HG03066 (cell line): Measurements from ENCODE around the gene RNF169.

Source experiments
- ATAC-seq: cut with Tn5 transposase; IDR thresholded peaks from one replicate; pipeline ENCODE4 v1.9.1; 2021; ENCODE audit warnings: low read depth; ENCODE audit not compliant: unreplicated experiment

Gene RNF169, protein sequence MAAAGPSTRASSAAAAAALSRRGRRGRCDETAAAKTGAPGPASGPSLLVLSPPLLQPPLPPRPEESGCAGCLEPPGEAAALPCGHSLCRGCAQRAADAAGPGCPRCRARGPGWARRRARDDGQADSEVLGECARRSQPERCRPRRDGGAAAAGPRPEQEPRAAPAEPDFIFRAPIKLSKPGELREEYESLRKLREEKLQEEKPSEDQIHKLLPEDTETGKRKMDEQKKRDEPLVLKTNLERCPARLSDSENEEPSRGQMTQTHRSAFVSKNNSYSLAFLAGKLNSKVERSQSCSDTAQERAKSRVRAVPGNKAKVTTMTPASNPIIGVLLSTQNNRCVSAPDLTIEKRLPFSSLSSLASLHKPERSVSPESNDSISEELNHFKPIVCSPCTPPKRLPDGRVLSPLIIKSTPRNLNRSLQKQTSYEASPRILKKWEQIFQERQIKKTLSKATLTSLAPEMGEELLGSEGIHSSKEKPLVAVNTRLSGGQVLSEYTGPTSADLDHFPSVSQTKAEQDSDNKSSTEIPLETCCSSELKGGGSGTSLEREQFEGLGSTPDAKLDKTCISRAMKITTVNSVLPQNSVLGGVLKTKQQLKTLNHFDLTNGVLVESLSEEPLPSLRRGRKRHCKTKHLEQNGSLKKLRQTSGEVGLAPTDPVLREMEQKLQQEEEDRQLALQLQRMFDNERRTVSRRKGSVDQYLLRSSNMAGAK

GRCh38 chr11:74748211-74749126 lies at the start of gene RNF169:
Gene RNF169 (plus strand): TSS chr11:74748849. CDS start chr11:74748881, 32 bp downstream.
- peak; percentile 99 for ATAC-seq

DNA sequence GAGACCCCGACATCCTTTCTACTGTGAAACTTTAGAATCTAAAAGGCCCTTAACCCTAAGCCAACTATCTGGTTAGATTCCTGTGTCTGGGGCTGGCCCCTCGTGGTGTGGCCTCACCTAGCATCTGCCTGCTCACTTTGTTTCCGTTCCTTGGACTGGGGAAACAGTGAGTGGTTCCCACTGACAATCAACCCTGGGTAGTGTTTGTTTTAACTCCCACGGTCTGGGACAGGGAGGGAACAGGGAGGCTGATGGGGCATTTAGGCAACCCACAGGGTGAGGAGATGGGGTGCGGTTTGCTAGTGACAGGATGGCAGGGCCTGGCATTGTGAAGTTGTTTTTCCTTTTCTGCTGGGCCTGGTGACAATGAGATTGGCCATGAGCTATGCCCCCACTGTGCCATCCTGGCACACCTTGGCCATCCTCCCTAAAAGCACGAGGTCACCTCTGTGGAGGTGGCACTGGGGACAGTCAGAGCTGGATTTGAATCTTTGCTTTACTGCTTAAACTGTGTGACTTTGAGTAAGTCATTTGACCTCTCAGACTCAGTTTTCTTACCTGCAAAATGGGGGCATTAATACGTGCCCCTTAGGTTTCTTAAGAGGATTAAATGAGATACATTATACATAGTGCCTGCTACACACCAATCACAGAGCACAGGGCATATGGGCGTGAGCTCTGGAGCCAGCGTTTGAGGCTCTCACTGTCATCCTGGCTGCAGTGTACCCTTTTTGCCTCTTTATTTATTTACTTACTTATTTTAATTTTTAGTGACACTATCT lies 48.8 kb upstream of the RNF169 start:
- ATAC-seq = no peak

GRCh38 chr11:74701351-74701750 lies 47.3 kb upstream of the RNF169 start:
- ATAC-seq = no peak

- ATAC-seq = no peak
Observed at GRCh38 chr11:74702383-74703007, 46.2 kb upstream of the RNF169 start.

- ATAC-seq = no peak
Observed at GRCh38 chr11:74703211-74703610, 45.4 kb upstream of the RNF169 start.

- ATAC-seq = no peak
Observed at GRCh38 chr11:74707182-74707581, 41.5 kb upstream of the RNF169 start.

GRCh38 chr11:74707602-74708510 lies 40.8 kb upstream of the RNF169 start:
- no peak for ATAC-seq

DNA sequence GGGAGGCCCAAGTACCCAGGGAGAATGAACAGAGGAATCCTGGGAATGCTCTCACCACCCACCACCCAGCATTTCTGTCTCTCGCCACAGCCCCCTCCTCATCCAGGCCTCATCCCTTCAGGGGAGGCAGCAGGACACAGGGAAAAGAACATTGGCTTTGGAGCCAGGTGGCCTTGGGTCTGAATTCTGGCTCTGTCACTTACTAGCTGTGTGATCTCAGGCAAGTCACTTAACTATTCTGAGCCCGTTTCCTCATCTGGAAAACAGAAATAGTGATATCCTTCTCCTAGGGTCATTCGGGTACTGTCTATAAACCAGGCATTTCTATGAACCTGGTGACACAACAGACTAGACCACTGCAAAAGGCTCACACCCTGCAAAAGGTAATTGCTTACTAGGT lies 39.5 kb upstream of the RNF169 start:
- ATAC-seq = no peak

- no peak for ATAC-seq
Observed at GRCh38 chr11:74710281-74710938, 38.2 kb upstream of the RNF169 start.

- ATAC-seq = no peak
Observed at GRCh38 chr11:74713686-74714085, 35.0 kb upstream of the RNF169 start.

DNA sequence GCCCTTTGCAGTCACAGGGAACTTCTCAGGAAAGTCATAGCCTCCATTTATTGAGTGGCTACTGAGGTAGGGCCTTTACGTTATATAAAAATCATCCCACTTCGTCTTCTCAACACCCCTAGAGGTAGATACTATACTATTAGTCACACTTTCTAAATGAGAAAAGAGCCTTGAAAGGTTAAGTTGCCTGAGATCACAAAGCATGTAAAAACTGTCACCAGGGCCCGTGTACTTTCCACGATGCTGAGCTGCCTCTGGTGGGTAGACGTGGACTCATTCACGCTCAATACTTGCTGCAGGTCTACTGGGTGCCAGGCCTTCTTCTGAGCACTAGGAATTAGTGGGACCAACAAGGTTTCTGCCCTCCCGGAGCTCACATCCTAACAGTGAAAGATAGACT lies 33.7 kb upstream of the RNF169 start:
- ATAC-seq = no peak

DNA sequence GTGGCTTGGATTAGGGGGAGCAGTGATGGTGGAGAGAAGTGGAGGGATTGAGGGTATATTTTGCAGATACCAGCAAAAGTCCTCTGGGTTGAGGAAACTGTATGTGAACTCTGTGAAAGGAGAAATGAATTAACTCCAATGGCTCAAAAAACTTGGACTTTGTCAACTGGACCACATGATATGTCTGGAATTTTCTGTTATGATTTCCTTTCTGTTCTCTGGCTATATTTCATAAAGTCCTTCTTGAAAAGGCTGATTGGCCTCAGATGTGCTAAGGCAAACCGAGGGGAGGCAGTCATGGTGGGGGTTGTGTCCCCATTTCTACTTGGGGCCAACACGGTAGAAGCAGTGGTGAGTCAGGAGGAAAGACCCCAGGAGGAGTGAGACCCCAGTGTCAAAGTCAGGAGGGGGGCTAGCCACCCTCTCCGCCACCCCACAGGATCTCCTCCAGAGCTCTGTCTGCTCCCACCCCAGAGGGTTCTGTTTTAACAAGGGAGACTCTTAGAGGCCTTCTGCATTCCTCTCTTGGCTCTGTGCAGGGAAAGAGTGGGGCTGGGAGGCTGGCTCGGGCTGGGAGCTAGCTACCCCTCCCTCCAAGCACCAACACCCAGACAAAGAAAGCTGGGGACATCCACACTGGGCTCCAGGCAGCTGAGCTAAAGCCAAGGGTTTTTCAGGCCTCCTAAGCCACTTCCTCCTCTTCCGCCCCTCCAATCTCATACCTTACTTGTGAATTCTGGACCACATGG lies 31.3 kb upstream of the RNF169 start:
- no peak for ATAC-seq

DNA sequence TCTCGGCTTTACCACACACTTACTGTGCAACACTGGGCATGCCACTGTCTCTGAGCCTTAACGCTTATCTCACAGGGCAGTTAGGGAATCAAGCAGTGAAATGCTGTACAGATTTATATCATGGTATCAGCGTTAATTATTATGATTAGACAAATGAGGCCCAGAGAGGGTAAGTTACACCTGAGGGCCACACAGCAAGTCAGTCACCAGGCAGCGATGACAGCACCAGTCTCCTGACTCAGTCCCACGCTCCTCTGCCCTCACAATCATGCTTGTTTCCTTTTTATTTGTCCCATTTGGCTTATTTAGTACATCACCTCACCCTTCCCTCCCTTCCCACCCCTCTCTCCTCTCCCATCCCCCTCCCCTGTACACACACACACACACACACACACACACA lies 29.6 kb upstream of the RNF169 start:
- no peak for ATAC-seq

DNA sequence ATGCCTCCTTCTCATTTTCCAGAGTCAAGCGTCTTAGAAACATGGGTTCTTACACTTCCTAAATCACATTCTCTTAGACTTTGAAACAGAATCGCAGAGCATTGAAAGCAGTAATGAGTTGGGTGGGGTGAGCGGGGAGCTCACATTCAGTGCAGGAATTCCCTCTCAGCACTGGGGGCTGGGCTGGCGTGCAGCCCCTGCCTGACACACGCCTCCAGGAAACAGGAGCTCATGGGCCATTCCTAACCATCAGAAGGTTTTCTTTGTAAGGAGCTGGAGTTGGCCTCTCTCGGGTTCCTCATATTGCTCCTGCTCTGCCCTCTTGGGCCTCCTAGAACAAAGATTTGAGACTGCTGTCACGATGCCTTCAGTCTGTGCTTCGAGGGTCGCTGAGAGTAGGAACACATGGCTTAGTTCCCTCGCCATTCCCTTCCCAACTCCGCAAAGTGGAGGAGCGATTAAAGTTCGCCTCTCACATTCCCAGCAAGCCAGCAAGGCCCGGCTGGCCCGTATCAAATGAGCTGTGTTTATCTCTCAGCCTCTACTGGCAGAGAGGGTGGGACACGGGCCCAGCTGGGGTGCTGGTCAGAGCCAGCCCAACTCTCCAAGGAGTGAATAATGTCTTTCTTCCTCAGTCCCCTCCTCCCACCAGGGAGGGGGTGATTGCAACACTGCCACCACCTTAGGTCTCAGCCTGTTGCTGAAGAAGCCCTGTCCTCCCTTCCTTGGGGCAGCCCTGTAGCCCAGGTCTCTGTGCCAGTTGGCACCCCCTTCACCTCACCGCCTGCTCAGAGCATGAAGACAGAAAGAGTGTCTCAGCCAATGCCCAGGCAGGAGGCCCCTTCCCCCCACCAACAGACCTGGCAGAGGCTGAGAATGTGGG lies 27.8 kb upstream of the RNF169 start:
- ATAC-seq = no peak

GRCh38 chr11:74721479-74721835 lies 27.2 kb upstream of the RNF169 start:
- no peak for ATAC-seq

GRCh38 chr11:74723511-74723910 lies 25.1 kb upstream of the RNF169 start:
- no peak for ATAC-seq

DNA sequence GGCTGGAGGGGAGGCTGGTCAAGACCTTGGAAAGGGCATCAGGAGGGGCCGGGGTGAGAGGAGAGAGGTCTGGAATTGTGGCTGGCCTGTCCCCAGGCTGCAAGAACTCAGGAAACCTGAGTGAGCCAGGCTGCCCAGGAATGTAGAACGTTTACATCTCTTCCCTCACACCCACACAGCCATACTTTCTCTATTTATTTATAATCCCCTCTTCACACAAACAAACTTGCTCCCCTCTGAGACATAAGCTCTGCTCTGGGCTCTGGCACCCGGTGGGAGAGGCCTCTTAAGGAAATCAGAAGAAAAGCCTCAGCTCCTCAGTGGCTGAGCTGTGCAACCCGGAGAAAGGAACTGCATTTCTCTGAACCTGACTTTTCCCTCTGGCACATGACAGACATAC lies 22.9 kb upstream of the RNF169 start:
- no peak for ATAC-seq
